Ovary (tissue), 3 donors: ENCODE data around the gene TMTC4.

ENCODE experiments used
- CTCF ChIP-seq, 3 donors: fragments of 450-650 bp in 2 of 3; fragments of 200-600 bp in 1 of 3; IDR thresholded peaks; one replicate each; pipeline versions ENCODE4 v1.5.1 to v1.8.0; 2016 to 2022; ENCODE audit warnings: antibody characterized with exemption in 3 of 3, mild to moderate bottlenecking in 1 of 3
- POLR2A ChIP-seq: fragments of 450-650 bp; IDR thresholded peaks from one replicate; pipeline ENCODE4 v1.6.1; 2017; ENCODE audit warnings: antibody characterized with exemption, mild to moderate bottlenecking, moderate library complexity
- donor health status: DM: no; HTN: no; CAD: no.

DNA sequence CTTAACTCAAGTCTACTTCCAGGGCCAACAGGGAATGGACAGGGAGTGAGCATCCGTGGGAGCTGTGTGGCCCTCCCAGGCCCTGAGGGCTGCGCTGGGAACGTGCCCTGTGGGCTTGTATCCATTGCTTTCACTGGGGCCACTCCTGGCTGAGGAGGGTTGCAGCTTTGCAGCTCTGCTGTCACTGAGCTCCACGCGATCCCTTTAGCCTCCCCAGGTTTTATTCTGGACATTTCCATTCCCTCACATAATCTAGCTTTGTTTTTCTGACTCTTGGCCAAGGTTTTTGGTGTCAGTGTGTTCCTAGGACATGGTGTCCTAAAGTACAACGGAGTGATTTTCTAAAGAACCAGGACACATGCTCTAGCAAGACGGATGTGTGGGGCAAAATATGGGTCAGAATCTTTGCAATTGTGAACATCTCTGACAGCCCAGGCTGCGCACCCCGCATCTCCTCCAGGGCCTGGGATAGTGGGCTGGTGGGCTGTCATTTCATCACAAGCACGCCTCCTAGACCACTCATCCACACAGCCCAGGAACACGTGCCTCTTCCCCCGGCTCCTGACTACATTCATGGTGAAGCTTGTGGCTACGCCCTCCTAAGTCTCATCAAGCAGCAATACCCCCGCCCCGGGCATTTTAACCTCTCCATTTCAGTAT, 114.0 kb downstream of the TMTC4 start:
- TF ChIP-seq CTCF (IDR thresholded peaks at IDR 0.05) (no peak), POLR2A (no peak)
